ENCODE measurements around the gene DYNC1I1. TPM values are rescaled to one million over a fixed set of nuclear protein-coding genes. Genes with fewer than 3 reads are reported as not detected.

Gene DYNC1I1
- total RNA-seq, 4 donors from 2014 or later = 7.8 to 21.3 (median 11.6) TPM

GRCh38 chr7:96084881-96085553, 312.7 kb downstream of the DYNC1I1 start:
- H3K4me3 ChIP-seq = no peak overlapping the region
- H3K36me3 ChIP-seq = no peaks in the 10 kb centered on the region
- in situ Hi-C loops (cut with MboI; ENCODE audit: low sequenced_read_pairs in 4 of 4) = no loop called here
- intact Hi-C loops (cut with DNase I; ENCODE audit: low total_unique reads) = no loop called here
- H3K4me1 ChIP-seq = no peaks in the 10 kb centered on the region
- no peak for DNase-seq
- H3K27ac ChIP-seq = no peak overlapping the region
- ATAC-seq = no peak
- no peaks in the 10 kb centered on the region for H3K27me3 ChIP-seq
- no peaks in the 10 kb centered on the region for H3K9me3 ChIP-seq
- TF ChIP-seq POLR2A (IDR thresholded peaks at IDR 0.05) (no peak), CTCF (IDR thresholded peaks at IDR 0.05 in 4 of 5, conservative IDR thresholded peaks at IDR 0.05 in 1 of 5) (no peak)

DNA sequence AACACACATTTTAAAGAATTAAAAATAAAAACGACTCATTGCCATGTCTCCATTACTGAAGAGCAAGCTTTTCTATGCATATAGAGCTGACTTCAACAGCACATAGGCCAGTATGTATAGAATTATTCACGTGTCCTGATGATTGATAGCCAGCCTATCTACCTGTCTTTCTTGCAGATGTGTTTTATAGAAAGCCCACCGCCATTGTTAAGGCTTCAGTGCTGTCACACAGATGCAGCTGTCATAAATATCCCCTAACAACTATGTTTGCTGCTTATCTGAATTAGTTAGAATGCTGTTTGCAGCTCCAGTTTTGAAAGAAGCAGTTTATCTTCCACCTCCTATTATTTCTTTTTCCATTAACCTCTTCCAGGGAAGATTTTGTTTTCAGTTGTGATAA, 313.6 kb downstream of the DYNC1I1 start:
- intact Hi-C loops (cut with DNase I; ENCODE audit: low total_unique reads) (no loop called here), in situ Hi-C loops (cut with MboI; ENCODE audit: low sequenced_read_pairs in 4 of 4) (no loop called here)

GRCh38 chr7:96088579-96088978, 316.2 kb downstream of the DYNC1I1 start:
- no peak for DNase-seq
- Histone ChIP-seq H3K4me1 (no peaks in the 10 kb centered on the region), H3K36me3 (no peaks in the 10 kb centered on the region), H3K9me3 (no peaks in the 10 kb centered on the region), H3K27ac (no peak overlapping the region), H3K27me3 (no peaks in the 10 kb centered on the region), H3K4me3 (no peak overlapping the region)
- no peak for ATAC-seq
- TF ChIP-seq CTCF (IDR thresholded peaks at IDR 0.05 in 4 of 5, conservative IDR thresholded peaks at IDR 0.05 in 1 of 5) (no peak), POLR2A (IDR thresholded peaks at IDR 0.05) (no peak)
- in situ Hi-C loops (cut with MboI; ENCODE audit: low sequenced_read_pairs in 4 of 4) = no loop called here
- intact Hi-C loops (cut with DNase I; ENCODE audit: low total_unique reads) = no loop called here

More for the DNA sequence above, 313.6 kb downstream of the DYNC1I1 start:
- ATAC-seq (no peak), DNase-seq (no peak)
- H3K36me3 ChIP-seq = no peaks in the 10 kb centered on the region
- TF ChIP-seq CTCF (IDR thresholded peaks at IDR 0.05 in 4 of 5, conservative IDR thresholded peaks at IDR 0.05 in 1 of 5) = no peak
- TF ChIP-seq POLR2A (IDR thresholded peaks at IDR 0.05) = no peak
- no peaks in the 10 kb centered on the region for H3K9me3 ChIP-seq
- H3K27ac ChIP-seq = no peak overlapping the region
- no peaks in the 10 kb centered on the region for H3K4me1 ChIP-seq
- H3K4me3 ChIP-seq = no peak overlapping the region
- no peaks in the 10 kb centered on the region for H3K27me3 ChIP-seq

DNA sequence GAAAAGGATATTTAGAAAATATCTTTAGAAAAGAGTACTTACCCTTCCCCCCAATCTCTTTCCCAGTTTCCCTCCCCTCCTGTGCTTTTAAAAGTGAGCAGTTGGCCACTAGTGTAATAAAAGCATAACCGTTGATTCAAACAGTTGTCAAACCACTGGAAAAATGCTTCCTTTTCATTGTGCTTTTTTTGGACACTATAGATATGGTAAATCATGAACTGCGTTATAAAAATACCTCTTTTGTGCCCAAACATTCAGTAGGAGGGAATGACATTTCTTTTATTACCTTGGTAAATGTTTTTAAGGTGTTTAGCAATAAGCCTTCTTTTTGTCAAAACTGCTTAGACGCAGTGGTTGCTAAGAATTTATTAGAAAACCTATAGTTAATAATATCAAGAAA, 317.2 kb downstream of the DYNC1I1 start:
- intact Hi-C loops (cut with DNase I; ENCODE audit: low total_unique reads) = no loop called here
- Histone ChIP-seq H3K4me1 (no peaks in the 10 kb centered on the region), H3K9me3 (no peaks in the 10 kb centered on the region), H3K27me3 (no peaks in the 10 kb centered on the region), H3K36me3 (no peaks in the 10 kb centered on the region), H3K27ac (no peak overlapping the region), H3K4me3 (no peak overlapping the region)
- in situ Hi-C loops (cut with MboI; ENCODE audit: low sequenced_read_pairs in 4 of 4) = no loop called here
- ATAC-seq = no peak
- no peak for TF ChIP-seq CTCF (IDR thresholded peaks at IDR 0.05 in 4 of 5, conservative IDR thresholded peaks at IDR 0.05 in 1 of 5)
- no peak for TF ChIP-seq POLR2A (IDR thresholded peaks at IDR 0.05)
- DNase-seq = no peak

GRCh38 chr7:96090756-96091155, 318.4 kb downstream of the DYNC1I1 start:
- intact Hi-C loops (cut with DNase I; ENCODE audit: low total_unique reads) = no loop called here
- ATAC-seq (no peak), DNase-seq (no peak)
- Histone ChIP-seq H3K4me1 (no peaks in the 10 kb centered on the region), H3K9me3 (no peaks in the 10 kb centered on the region), H3K27me3 (no peaks in the 10 kb centered on the region), H3K4me3 (no peak overlapping the region), H3K36me3 (no peaks in the 10 kb centered on the region), H3K27ac (no peak overlapping the region)
- in situ Hi-C loops (cut with MboI; ENCODE audit: low sequenced_read_pairs in 4 of 4) = no loop called here
- no peak for TF ChIP-seq POLR2A (IDR thresholded peaks at IDR 0.05)
- no peak for TF ChIP-seq CTCF (IDR thresholded peaks at IDR 0.05 in 4 of 5, conservative IDR thresholded peaks at IDR 0.05 in 1 of 5)

All from gastrocnemius medialis (tissue), 4 donors.